Esophagus muscularis mucosa (tissue), 4 donors: ENCODE measurements around the gene DPYD.

Experiments used
- EP300 ChIP-seq: sonication (generic); formaldehyde crosslinking; IDR thresholded peaks from one replicate; pipeline ENCODE4 v1.6.1; 2017; ENCODE audit warnings: antibody characterized with exemption
- POLR2A ChIP-seq: fragments of 450-650 bp; IDR thresholded peaks from one replicate; pipeline ENCODE4 v1.6.1; 2017; ENCODE audit warnings: antibody characterized with exemption, moderate library complexity, mild to moderate bottlenecking, low read depth
- POLR2AphosphoS5 ChIP-seq, 2 donors: sonication (generic); formaldehyde crosslinking; IDR thresholded peaks; one replicate each; pipeline ENCODE4 v1.6.1; 2017; ENCODE audit warnings: antibody characterized with exemption in 2 of 2
- TF ChIP-seq, protein P1 (sequence below), 3 experiments: fragments of 200-600 bp in 2 of 3; fragments of 450-650 bp in 1 of 3; sonication (generic) in 2 of 3; IDR thresholded peaks; one replicate each; pipeline ENCODE4 v1.5.1; 2017 to 2019; ENCODE audit warnings: antibody characterized with exemption in 3 of 3, mild to moderate bottlenecking in 2 of 3, moderate library complexity in 1 of 3

DNA sequence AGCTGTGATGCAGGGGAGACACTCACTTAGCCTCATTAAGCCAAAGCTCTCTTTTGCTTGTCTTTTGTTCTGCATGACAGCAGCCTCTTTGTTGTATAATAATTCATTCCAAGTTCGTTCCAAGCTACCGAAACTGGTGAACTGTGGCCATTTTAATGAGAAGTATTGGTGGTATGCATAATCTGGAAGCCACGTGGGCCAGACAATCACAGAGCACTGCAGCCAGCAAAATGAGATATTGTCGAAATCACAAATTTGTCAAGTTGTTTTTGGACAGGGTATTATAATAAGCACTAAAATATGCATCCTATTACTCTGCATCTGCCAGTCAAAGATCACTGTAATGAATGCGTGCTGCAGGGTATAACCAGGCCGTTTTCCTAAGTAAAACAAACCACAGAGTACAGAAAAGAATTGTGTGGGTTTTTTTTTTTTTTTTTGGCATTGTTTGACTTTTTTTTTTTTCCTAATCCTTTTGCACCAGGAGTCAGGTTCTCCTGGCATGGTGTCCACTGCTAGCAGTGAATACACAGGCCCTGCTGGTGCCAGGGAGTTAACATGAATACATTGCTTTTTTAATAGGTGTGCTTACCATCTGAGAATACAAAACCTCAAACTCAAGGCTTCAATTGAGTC lies 775.4 kb downstream of the DPYD start:
- TF ChIP-seq, protein P1, sequence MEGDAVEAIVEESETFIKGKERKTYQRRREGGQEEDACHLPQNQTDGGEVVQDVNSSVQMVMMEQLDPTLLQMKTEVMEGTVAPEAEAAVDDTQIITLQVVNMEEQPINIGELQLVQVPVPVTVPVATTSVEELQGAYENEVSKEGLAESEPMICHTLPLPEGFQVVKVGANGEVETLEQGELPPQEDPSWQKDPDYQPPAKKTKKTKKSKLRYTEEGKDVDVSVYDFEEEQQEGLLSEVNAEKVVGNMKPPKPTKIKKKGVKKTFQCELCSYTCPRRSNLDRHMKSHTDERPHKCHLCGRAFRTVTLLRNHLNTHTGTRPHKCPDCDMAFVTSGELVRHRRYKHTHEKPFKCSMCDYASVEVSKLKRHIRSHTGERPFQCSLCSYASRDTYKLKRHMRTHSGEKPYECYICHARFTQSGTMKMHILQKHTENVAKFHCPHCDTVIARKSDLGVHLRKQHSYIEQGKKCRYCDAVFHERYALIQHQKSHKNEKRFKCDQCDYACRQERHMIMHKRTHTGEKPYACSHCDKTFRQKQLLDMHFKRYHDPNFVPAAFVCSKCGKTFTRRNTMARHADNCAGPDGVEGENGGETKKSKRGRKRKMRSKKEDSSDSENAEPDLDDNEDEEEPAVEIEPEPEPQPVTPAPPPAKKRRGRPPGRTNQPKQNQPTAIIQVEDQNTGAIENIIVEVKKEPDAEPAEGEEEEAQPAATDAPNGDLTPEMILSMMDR (IDR thresholded peaks at IDR 0.05), result no peak
- TF ChIP-seq POLR2A (no peak), POLR2AphosphoS5 (IDR thresholded peaks at IDR 0.05) (no peak), EP300 (no peak)
